HG03565 (cell line): ENCODE data around the gene CCR7.

Experiments used
- ATAC-seq: cut with Tn5 transposase; IDR thresholded peaks from one replicate; pipeline ENCODE4 v1.9.1; 2021; ENCODE audit warnings: mild to moderate bottlenecking, moderate library complexity; ENCODE audit not compliant: unreplicated experiment

The CCR7 gene

DNA sequence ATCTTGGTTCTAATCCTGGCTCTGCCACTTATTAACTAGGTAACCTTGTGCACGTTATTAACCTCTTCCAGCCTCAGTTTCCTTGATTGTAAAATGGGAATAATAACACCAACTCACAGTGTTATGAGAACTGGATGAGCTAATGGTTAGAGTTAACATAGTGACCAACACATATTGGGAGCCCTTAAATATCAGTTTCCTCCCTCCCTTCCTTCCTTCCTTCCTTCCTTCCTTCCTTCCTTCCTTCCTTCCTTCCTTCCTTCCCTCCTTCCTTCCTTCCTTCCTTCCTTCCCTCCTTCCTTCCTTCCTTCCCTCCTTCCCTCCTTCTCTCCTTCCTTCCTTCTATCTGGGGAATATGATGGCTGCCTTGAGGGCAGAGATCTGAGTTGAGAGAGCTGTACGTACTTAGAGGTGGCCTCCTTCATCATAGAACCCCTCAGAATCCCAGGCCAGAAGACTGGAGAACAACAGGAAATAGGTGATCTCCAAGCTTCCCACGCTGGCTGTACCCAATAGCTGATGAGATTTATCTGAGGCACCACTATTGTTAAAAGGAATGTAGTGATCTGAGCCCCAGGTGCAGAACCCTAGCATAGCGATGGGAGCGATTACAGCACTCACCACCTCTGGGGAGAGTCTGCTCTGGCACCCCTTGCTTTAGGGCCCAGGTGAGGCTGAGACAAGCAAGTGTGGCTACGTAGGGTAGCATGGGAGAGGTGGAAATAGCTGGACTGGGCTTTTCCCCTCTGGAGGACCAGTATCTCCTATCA, 26.2 kb downstream of the CCR7 start:
- no peak for ATAC-seq

DNA sequence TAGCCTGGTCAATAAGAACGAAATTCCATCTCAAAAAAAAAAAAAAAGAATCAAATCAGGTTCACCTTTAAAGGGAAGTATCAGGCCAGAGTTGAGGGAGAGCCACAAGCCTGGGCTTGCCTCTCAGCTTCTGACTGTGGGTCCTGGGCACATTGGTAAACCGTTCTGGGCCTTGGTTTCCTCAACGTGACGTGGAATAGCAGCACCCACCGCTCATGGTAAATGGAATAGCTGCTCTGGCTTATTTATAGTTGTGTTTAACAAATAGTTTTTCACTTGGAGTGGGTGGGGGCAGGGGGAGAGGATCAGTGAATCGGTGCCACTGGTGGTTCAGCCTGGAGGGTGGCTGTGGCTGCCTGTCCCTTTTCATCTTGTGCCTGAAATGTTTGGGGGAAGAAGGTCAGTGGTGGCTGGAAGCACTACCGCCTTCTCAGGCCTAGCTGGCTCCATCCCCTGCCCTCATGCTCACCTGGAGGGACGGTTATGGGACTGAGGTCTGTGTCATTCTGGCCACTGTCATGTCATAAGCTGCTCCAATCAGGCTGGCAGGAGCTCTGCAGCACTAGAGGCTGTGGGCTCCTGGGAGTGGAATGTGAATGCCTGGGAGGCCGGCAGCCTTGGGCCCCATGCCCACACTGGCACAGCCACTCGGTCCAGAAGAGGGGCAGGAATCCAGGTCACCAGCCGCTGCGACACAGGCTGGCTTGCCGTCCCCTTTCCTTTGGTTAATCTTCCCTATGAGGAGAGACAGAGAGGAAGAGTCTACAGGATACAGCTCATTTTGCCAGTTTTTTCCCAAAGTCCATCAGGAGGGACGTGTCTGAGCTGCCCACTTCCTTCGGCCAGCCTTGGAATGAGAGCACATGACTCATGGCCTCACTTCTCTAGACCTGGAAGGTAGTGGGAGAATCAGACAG, 27.0 kb downstream of the CCR7 start:
- ATAC-seq, result no peak

DNA sequence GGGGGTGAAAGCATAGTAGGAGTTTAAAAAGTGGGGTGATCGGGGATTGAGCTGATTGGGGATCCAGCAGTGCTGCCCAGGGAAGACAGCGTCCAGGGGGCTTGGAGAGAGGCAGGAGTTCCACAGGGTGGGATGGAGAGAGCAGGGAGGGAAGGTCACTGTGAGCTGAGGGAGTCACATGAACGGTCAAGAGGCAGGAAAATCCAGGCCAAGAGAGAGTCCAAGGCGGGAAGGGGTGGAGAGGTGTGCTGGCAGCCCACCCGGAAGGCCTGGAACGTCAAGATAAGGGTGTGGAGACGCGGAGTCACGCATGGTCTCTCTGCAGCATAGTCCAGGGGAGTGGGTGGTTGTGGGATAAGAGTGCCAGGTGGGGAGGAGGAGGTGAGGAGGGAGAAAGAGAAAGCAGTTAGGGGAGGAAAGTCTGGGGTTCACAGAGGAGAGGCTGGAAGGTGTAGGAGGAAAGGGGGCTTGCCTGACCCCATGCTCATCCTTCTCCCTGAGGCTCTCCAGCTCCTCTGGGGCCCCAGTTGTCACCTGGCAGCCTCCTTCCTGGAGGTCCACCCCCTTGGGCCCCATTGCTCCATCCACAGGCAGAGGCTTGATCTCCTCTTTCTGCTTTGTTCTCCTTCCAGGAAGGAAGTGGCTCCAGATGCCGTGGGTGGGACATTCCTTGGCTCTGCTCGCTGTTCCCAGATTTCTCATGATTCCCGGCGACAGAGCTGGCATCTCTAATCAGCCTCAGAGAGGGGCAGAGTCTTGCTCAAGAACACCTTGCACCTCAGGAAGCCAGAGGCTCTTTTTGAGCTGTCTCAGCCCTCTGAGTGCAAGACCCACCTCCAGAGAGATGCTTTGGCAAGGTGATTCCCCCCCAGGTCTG, 28.7 kb downstream of the CCR7 start:
- ATAC-seq, result no peak

DNA sequence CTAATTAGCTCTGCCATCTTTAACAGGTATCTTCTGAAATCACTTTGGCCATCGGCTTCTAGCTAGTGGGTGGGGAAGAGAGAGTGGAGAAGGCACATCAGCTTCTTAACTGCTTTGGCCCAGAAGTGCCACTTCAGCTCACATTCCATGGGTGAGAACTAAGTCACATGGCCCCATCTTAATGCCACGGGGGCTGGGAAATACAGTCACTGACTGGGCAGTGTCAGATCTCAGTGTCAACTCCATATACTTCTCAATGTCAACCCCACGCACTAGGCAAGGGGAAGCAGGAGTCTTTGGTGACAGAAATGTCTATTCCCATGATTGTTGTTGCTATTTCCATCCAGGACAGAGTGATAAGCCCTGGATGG, 29.4 kb downstream of the CCR7 start:
- ATAC-seq, result no peak

DNA sequence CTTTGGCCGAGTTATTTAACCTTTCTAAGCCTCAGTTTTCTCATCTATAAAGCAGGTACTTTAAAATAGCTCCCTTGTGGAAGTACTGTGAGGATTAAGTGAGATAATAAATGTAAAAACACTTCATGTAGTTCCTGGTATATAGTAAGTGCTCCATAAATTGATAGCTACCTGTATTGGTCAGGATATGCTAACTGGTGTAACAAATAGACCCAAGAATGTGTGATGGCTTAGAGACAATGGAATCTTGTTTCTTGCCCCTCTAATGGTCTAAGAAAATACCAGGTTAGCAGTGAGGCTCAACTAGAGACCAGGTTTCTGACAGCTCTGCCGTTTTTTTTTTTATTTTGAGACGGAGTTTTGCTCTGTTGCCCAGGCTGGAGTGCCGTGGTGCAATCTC, 29.8 kb downstream of the CCR7 start:
- ATAC-seq, result no peak

DNA sequence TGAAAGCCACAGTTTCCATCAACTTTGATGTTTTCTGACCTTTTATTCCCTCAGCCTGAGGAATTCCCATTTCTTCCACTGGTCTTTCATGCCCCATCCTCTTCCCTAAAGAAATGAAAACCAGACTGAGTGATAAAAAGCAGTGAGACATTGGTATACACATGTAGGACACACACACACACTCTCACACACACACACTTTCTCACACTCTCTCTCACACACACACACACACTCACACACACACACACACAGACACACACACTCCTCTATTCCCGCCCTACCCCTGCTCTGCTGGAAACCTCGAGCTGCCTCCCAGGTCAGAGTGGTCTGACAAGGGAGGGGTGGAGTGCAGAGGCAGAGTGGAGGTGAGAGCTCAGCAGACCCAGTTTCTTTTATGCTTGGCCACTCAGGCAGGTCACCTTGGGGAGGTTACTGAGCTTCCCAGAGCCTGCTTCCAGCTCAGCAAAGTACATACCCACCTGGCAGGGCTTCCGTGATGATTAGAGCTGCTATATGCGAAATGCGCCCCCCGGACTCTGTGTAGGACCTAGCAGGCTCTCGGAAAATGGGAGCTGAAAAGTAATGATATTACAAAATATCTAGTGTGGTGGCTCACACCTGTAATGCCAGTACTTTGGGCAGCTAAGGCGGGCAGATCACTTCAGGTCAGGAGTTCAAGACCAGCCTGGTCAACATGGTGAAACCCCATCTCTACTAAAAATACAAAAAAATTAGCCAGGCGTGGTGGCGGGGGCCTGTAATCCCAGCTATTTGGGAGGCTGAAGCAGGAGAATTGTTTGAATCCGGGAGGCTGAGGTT, 30.7 kb downstream of the CCR7 start:
- ATAC-seq, result no peak

DNA sequence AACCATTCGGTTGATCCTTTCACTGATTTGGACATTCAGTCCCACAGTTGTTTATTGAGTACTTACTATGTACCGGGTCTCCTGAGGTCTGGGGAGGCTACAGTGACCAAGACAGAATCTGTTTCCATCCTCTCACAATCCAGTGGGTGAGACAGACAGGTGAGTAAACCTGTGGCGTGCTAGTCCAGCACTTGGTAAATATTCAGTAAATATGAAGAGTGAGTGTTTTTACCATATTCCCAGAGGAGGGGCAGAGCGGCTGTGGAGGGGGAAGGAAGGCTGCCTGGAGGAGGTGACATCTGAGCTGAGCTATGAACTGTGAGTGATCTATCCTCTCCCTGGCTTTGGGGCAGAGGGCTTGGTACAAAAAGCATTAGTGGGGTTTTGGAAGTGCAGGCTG, 31.4 kb downstream of the CCR7 start:
- no peak for ATAC-seq

DNA sequence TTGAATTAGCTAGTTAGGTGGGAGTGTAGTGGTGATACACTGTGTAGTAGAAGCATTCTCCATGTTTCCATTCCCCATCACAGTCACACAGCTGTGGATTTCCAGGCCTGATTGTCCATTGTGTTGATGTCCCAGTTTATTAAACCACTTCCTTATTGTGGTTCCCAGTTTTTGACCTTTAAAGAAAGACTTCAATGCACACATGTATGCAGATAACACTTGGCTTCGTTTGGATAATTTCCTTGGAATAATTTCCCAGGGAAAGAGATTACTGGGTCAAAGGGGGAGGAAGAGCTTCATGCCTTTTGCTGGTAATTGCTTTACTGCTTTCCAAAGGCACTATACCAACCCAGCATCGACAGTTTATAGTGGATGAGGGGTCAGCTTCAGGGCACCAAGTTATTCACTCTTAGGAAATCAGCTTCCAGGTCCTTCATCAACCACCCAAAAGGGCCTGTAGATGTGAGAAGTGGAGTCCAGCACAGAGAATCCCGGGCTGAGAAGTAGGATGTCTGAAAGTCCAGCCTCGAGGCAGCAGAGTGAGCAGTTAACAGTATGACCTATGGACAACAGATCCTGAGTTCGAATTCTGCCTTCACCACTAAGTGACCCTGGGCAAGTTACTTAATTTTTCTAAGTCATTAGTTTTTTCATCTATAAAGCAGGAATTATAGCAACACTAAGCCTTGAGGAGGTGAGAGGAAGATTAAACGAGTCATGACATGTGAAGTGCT, 32.6 kb downstream of the CCR7 start:
- ATAC-seq, result no peak

DNA sequence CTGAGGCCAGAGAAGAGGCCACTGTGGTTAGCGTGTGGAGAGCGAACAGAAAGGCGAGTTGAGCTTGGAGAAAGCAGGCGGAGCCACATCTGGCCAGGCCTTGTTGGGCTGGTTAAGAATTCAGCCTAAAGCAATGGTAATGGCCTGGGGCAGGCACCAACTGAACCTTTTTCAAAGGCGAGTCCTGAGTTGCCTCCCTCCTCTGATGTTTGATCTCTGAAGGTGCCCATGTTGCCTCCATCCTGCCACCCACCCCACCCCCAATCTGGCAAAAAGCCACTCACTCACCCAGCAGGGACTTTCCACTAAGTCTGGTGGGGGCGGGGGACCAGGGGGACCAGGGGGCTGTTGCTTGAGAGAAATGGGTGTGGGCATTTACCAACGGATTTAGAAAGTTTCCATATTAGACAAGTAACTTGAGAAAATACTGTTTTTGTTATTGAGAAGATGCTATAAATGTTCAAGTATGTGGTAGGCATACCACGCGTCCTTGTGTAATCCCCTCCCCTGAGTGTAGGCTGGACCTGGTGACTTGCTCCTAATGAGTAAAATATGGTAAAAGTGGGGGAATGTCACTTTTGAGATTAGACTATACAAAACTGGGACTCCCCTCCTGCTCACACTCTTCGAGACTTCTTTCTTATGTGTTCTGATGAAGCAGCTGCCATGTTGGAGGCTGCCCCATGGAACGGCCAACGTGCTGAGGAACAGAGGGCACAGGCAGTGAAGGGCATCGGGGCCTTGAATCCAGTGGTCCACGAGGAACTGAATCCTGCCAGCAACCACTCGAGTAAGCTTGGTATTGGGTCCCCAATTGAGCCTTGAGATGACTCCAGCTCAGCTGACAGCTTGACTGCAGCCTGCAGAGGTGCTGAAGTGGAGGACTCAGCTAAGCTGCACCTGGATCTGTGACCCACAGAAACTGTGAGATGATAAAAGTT, 34.0 kb downstream of the CCR7 start:
- ATAC-seq, result no peak

DNA sequence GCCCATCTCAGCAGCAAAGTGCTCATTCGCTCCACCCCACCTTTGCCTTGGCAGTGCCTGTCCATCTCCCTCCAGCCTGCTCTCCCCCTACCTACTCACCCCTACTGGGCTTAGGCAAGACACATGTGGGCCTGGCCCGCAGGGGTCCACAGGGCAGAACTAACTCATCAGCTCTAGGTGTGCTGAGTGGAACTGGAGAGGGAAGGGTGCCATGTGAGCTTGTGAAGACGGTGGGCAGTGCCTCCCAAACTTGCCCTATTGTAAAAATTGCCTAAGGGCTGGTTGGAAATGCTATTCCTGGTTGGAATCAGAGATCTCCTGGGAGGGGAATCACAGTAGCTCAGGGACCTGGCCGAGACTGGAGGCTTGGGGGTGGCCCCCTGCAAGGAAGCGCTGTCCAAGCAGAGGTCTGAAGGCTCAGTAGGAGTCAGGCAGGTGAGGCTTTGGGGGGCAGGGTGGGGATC, 34.7 kb downstream of the CCR7 start:
- ATAC-seq, result no peak

DNA sequence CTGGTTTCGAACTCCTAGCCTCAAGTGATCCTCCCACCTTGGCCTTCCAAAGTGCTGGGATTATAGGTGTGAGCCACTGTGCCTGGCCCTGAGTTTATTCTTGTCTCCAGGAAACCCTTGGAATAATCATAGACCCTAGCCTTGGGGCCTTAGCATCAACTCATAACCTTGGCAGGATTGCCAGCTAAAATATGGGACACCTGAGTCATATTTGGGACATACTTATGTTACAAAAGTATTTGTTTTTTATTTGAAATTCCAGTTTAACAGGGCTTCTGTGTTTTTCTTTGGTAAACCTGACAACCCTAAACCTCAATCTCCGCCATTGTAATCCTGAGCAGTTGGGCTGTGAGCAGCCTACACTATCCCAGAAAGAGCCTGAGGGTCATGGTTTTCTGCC, 35.3 kb downstream of the CCR7 start:
- ATAC-seq, result no peak

DNA sequence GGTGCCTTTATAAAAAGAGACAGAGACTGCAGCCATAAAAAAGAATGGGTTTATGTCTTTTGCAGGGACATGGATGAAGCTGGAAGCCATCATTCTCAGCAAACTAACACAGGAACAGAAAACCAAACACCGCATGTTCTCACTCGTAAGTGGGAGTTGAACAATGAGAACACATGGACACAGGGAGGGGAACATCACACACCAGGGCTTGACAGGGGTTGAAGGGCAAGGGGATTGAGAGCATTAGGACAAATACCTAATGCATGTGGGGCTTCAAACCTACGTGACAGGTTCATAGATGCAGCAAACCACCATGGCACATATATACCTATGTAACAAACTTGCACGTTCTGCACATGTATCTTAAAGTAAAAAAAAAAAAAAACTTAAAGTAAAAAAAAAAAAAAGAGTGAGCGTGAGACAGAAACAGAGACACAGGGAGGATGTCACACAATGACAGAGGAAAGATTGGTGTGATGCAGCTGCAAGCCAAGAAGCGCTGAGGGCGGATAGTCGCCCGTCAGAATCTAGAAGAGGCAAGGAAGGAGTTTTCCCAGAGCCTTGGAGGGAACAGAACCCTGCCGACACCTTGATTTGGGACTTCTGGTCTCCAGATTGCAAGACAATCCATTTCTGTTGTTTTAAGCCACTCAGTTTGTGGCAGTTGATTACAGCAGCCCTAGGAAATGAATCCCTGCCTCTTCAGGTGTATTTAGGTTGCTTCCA, 36.4 kb downstream of the CCR7 start:
- no peak for ATAC-seq

DNA sequence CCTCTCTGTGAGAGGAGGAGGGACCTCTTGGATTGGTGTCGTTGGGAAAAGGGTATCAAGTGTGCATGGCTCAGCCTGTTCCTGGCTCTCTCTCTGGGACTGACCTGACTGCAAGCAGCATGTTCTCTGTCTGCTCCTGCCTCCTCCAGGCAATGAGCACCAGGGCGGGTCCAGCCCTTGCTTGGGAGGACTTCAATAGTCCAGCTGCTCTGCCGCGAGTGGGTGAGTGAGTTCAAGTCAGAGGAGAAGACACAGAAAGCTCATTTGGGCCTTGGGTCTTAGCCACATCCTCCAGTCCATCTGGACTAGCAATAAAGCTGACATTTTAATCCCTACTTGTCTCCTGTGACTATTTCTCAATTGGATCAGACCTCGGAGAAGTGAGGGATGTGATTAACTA, 38.6 kb downstream of the CCR7 start:
- no peak for ATAC-seq

DNA sequence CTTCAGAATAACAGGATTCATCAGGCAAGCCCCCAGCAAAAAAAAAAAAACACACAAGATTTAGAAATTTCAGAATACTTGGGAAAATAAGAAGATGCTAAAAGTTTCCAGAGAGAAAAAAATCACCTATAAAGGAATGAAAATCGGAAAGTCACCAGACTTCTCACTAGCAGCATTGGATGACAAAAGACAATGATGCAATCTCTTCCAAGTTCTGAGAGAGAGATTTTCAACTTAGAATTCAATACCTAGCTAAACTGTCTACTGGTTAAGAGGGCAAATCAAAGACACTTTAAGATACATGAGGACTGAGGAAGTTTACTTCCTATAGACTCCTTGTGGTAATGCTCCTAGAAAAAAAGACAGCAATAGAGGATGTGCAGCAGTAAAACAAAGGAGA, 40.0 kb downstream of the CCR7 start:
- ATAC-seq, result no peak

DNA sequence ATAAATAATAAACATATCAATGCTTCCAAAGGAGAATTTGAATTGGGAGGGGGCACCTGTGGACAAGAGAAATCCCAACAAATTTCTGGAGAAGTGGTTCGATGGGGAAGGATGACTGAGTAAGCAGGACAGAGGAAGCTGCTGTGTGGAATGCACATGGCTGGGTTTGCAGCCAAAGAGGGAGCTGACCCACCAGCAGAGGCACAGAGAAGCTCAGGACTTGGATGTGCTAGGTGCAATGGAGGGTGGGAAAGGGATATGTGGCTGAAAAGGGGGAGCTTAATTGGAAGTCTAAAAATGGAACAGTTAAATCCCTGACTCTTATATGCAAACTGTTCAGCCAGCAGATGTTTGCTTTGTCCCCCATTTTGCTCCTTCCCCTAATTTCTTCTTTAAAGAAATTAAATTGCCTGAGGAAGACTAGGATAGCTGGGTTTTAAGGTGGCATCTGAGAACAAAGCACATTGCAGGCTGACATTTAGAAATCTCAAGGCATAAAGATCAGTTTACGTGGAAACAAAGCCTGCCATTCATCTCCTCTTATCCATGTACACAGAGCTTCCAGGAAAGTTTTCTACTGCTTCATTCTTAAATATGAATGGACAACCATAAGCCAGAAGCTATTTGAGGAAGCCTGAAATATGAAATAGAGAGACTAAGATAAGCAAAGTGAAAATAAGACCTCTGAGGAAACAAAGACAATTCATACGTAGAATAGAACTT, 40.9 kb downstream of the CCR7 start:
- ATAC-seq, result no peak

DNA sequence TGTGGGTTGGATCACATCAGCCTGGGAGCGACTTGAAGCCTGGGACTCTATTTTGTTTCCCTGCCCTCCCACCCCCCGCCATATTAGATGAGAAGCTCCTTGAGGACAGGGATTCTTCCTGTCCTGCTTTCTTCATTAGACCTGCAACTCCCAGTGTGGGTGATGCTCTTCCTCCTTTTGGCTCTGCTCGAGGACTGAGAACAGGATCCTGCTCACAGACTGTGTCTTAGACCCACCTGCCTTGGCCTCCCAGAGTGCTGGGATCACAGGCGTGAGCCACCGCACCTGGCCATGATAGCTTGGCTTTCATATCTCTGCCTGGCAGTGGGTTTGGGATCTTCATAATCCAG, 42.3 kb downstream of the CCR7 start:
- ATAC-seq, result no peak

DNA sequence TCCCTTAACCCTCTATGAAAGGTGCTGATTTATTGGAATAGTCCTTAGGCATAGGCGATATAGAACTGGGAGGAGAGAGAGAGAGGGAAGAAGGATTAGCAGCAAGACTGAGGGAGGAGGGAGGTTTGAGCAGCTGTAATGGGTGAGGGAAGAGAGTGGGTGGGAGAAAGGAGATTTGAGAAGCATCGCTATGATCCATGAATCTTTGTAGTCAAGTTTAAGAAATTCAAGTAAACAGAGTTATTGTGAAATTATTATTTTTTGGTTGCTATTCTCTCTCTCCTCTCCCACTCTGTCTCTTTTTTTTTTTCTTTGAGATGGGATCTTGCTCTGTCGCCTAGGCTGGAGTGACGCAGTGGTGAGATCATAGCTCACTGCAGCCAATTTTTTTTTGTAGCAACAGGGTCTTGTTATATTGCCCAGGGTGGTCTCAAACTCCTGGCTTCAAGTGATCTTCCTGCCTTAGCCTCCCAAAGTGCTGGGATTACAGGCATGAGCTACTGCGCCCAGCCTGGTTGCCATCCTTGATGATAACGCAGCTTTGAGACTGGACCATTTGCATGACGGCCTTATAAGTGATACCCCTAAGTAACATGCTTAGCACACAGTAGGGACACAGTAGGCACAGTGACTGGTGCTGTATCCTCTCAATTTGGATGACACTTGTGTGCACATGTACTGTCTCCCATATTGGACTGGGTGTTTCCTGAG, 42.9 kb downstream of the CCR7 start:
- no peak for ATAC-seq
